NCI-H1694 (cell line): ENCODE data around the gene LOC128125822.
"Not testable (repeated sequence)": the region's sequence is repeated elsewhere in the genome, so short reads cannot be mapped to it uniquely, and the experiment has no call there.

ENCODE experiments used
- DNase-seq: peaks from one replicate; lab custom pipeline; 2025; lab: John Stamatoyannopoulos, UW

LOC128125822 gene

DNA sequence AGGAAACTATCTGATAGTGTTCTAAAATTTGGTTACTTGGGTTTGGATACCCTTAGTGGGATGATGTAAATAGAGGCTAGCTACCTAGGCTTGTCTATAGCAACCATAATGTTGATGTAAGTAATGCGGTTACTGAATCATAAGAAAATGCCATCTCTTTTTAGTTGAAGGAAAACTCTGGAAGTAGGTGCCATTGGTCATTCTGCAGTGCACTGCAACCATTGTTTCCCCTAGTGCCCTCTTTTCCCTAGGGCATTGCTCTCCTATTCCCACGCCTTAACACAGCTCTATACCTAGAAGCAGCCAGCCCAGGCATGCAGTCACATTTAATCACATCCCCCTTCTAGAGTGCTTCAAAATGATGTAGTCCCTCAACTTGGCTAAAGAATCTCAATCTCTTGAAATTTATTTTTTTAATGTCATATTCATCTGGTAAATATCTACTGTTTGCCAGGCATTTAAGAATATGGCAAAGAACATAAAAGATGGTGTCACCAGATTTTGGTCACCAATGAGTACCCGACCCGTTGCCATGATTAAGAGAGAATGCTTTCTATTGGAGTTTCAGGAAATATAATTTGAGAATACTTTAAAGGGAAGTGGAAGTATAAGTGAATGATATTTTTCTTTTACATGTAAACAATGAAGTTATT lies 10.4 kb downstream of the LOC128125822 start:
- no peak for DNase-seq

DNA sequence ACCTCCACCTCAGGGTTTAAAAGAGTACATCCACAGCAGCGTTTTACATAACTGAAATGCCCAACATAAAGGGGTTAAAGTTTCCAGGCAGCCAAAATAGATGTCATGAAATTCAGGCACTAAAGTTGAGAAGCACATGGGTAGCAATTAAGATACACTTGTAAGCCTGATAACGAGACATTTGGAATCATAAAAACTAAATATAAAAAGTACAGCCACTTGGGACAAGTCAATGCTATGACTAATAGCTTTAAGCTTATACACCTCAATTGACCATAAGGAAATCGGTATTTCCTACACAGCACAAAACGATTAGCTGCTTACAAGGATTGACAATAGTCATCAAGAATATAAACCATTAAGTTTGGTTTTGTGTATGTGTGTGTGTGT lies 11.8 kb downstream of the LOC128125822 start:
- no peak for DNase-seq

DNA sequence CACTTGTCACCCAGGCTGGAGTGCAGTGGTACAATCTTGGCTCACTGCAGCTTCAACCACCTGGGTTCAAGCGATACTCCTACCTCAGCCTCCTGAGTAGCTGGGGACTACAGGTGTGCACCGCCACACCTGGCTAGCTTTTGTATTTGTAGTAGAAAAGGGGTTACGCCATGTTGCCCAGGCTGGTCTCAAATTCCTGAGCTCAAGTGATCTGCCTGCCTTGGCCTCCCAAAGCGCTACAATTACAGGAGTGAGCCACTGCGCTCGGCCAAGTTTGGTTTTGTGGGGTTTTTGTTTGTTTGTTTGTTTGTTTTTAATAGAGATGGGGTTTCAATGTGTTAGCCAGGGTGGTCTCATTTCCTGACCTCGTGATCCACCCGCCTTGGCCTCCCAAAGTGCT lies 12.3 kb downstream of the LOC128125822 start:
- DNase-seq = no peak

DNA sequence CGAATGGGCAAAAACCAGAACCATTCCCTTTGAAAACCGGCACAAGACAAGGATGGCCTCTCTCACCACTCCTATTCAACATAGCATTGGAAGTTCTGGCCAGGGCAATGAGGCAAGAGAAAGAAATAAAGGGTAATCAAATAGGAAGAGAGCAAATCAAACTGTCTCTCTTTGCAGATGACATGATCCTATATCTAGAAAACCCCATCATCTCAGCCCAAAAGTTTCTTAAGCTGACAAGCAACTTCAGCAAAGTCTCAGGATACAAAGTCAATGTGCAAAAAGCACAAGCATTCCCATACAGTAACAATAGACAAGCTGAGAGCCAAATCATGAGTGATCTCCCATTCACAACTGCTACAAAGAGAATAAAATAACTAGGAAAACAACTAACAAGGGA lies 13.4 kb downstream of the LOC128125822 start:
- DNase-seq = not testable (repeated sequence)

DNA sequence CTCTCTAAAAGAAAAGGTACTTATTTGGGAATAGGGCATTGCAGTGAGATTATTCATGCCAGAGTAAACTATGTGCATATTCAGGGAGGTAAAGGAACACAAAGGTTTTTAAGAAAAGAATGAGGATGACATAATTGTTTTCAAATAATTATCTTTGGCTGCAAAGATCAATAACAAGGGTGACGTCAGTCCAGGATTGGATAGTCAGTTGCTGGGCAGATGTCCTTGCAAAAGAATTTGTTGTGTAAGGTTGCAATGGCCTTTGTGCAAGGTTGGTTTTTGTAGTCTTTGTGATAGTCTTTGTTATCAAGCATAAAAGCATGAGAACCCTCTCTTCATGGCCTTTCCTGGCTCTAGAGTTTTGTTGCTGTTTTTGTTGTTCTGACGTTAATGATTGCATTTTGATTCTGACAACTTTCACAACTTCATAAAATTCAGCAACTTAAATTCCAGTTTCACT lies 17.7 kb downstream of the LOC128125822 start:
- no peak for DNase-seq

DNA sequence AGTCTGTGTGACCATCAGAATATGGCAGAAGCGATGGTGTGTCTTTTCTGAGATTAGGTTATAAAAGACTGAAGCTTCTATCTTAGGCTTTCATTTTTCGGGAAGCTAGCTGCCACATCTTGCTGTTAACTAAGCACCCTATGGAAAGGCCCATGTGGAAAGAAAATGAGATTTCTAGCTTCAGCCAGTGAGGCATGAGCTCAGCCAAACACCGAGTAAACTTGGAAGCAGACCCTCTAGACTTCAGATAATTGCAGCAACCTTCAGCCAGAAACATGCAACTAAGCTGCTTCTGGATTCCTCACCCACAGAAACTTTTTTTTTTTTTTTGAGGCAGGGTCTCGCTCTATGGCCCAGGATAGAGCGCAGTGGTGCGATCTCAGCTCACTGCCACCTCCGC lies 20.6 kb downstream of the LOC128125822 start:
- no peak for DNase-seq

DNA sequence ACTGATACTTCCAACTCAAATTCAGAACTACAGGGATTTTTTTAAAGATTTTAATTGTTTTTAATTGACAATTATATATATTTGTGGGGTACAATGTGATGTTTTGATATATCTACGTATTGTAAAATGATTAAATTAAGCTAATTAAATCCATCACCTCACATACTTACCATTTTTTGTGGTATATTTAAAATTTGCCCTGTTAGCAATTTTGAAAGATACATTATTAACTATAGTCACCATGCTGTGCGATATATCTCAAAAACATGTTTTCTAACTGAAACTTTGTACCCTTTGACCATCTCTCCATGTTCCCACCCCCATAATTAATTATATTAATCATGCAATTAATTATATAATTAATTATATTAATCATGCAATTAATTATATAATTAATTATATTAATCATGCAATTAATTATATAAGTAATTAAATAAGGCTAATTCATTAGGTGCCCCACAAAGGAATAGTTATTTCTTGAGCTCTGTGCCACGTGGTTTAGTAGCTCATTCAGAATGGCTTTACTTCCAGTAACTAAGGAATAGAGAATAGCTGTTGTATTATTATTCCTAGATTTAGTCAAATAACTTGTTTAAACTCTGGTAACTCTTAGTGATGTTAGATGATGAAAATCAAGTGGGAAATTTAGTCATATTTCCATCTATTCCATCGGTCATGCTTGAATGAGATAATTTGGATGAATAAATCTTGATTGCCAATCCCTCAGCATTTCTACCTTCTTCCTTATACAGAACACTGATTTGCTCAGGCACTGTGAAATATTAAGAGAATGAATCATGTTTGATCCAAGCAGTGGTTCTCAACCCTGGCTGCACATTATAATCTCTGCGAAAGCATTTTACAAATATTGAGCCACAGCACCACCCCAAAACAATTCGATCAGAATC lies 25.1 kb downstream of the LOC128125822 start:
- DNase-seq = no peak

DNA sequence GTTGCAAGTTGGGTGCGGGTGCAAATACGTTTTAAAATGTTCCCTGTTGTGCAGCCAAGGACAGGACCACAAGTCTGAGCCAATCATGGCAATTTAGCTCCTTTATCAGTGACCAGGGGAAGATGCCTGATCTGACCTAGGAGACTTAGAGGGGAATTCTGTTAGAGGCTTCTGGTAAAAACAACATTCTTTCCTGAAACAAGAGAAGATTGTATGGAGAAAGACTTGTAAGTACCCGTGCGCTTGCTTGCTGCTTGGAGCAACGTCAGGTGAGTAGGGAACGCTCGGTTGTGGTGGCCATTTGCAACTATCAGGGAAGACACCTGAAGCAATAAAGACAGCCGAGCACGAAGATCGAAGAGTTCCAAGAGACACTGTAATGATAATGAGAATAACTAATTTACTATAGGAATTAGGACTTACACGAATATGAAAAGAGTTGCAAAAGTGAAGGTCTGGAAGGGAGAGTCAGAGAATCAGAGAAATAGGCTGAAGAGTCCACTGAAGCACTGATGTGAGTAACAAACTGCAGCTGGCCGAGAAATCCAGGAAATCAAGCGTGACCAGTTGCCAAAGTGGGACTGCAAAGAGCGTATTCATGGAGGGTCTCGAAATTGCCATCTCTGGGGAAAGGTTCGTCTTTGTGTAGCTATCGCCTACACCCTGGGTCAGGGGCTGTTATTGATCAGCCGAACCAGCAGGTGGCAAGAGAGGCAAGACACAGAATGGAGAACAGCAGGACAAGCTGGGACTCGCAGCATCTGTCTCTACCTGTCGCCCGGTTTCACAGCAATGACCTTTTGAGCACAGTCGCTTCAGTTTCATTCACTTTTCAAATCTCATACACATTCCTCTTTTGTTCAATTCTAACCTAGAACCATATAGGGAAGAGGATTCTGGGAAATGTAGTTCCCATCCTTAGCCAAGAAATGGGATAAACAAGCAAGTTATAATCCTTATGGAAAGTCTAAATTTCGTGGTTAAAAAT lies 26.1 kb downstream of the LOC128125822 start:
- peak; percentile 37 for DNase-seq

DNA sequence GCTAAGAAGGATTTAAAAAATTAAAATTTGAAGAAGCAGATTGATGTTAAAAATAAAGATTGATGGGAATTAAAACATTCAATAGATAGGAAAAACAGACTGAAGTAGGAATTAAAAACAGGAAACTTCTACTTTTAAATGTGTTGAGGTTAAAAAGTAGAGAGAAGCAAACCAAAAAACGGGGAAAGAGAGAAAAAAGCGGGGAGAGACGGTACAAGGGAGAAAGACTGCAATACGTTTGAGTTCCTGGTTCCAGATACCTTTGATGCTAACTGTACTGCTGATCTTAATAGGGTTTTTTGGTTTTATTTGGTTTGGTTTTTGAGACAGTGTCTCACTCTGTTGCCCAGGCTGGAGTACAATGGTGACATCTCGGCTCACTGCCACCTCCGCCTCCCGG lies 27.0 kb downstream of the LOC128125822 start:
- no peak for DNase-seq

DNA sequence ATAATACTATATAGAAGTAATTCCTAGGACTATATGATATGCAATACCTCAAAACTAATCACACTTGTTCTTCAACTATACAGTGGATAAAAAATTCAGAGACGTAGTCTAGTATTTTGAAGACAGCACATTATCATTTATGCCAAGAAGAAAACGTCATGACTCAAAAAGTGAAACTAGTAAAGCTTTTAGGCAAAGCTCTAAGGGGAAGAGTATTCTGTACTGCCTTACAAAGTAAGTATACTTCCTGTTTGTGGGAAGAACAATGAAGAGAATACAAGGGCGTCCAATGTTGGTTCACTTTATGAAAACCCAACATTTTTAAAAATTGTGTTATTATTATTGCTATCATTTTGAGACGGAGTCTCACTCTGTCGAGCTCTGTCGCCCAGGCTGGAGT lies 27.9 kb downstream of the LOC128125822 start:
- DNase-seq = no peak

DNA sequence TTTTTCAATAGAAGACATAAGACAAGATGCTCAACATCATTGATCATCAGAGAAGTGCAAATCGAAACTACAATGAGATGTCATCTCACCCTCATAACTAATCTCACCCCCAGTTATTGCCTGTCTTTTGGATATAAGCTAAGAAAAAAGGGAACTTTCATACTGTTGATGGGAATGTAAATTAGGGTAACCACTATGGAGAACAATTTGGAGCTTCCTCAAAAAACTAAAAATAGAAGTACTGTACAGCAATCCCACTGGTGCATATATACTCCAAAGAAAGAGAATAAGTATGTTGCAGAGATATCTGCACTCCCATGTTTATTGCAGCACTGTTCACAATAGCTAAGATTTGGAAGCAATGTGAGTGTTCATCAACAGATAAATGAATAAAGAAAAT lies 37.0 kb downstream of the LOC128125822 start:
- DNase-seq = no peak

DNA sequence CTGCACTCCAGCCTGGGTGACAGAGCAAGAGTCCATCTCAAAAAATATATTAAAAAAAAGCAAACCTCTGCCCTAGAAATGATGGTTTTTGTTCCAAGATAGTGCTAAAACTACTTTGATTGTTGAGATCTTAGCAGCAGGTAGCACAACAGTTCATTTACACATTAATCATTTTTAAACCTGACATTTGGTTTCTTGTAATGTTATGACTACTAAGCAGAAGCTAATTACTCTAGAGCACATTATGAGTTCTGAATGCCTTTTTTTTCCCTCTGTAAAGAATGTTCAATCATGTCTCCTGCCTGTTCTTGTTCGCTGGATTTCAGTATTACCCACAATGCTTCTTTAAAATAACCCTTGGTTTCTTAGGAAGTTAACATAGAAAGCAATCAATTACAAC lies 38.7 kb downstream of the LOC128125822 start:
- DNase-seq = no peak

DNA sequence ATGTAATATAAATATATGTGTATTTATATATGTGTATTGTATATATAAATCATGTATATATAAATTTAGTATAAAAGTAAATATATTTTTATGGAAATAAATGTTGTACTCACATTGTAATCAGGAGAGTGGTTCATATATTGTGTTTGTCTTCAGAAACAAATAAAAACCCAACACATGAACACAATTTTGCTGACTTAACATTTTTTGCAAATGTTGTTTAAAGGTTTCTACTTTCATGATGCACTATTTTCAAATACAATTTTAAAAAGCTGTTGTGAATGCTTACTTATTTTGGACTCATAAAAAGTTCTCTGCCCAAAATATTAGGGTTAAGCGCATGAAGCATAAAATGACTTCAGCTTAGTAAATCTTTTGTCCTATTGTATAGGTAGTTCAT lies 39.3 kb downstream of the LOC128125822 start:
- DNase-seq = no peak

DNA sequence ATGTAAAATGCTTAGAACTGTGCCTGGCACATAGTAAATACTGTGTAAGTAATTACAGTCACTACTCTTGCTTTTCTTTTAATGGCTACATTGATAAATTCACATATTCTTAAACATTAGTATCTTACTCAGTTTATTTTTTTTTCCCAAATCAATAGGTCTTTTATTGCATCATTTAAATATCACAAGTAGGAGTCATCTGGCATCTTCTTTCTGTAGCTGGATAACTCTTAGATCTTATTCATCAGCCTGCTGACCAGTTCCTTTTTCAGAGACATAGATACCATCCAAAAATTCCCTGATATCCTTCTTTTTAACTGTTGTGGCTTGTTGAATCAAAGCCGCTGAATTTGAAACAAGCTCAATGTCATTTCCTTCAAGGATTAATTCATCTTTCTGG lies 43.3 kb downstream of the LOC128125822 start:
- no peak for DNase-seq
